Muscle of arm (tissue), 14 donors: ENCODE measurements around the gene ESD. TPM values are rescaled to one million over a fixed set of nuclear protein-coding genes. Genes with fewer than 3 reads are reported as not detected.
"Not testable (repeated sequence)": the region's sequence is repeated elsewhere in the genome, so short reads cannot be mapped to it uniquely, and the experiment has no call there.

ENCODE experiments used
- DNase-seq: peaks from one replicate; pipeline ENCODE4 v3.0.0-alpha.2; 2013
- long read RNA-seq, 11 donors: transcript quantifications; one replicate each; lab custom pipeline, GENCODE V29; 2026
- polyA plus RNA-seq, 12 donors: library from polyadenylated mRNA; unstranded; fragments of 120-200 nt; gene quantifications; one replicate each; pipeline ENCODE4 v1.2.1, GENCODE V29; 2013; ENCODE audit not compliant: insufficient read length in 12 of 12

The ESD gene, protein sequence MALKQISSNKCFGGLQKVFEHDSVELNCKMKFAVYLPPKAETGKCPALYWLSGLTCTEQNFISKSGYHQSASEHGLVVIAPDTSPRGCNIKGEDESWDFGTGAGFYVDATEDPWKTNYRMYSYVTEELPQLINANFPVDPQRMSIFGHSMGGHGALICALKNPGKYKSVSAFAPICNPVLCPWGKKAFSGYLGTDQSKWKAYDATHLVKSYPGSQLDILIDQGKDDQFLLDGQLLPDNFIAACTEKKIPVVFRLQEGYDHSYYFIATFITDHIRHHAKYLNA
- 100 to 1,000 TPM in 11 of 12 donors, not detected in 1; 131 to 190 (median 163) TPM for polyA plus RNA-seq
- long read RNA-seq, donor 1, transcript ESD-202 (10 exons, 1,192 nt): major isoform, 65 of 165 reads
- long read RNA-seq, donor 1, partial matches to known transcripts: 67 of 165 reads
- long read RNA-seq, donor 1, other reads (novel, unspliced or antisense): 33 of 165 reads
- long read RNA-seq, donor 2, transcript ESD-202 (10 exons, 1,192 nt): major isoform, 73 of 132 reads
- long read RNA-seq, donor 2, partial matches to known transcripts: 26 of 132 reads
- long read RNA-seq, donor 2, other reads (novel, unspliced or antisense): 33 of 132 reads
- long read RNA-seq, donor 3, transcript ESD-202 (10 exons, 1,192 nt): major isoform, 16 of 33 reads
- long read RNA-seq, donor 3, partial matches to known transcripts: 8 of 33 reads
- long read RNA-seq, donor 3, other reads (novel, unspliced or antisense): 9 of 33 reads
- long read RNA-seq, donor 4, transcript ESD-202 (10 exons, 1,192 nt): major isoform, 16 of 24 reads
- long read RNA-seq, donor 4, partial matches to known transcripts: 8 of 24 reads
- long read RNA-seq, donor 4, other reads (novel, unspliced or antisense): 0 of 24 reads
- long read RNA-seq, donor 5, transcript ESD-202 (10 exons, 1,192 nt): major isoform, 63 of 117 reads
- long read RNA-seq, donor 5, partial matches to known transcripts: 32 of 117 reads
- long read RNA-seq, donor 5, other reads (novel, unspliced or antisense): 22 of 117 reads
- long read RNA-seq, donor 6, transcript ESD-202 (10 exons, 1,192 nt): major isoform, 8 of 35 reads
- long read RNA-seq, donor 6, partial matches to known transcripts: 7 of 35 reads
- long read RNA-seq, donor 6, other reads (novel, unspliced or antisense): 20 of 35 reads
- long read RNA-seq, donor 7, transcript ESD-202 (10 exons, 1,192 nt): major isoform, 12 of 33 reads
- long read RNA-seq, donor 7, partial matches to known transcripts: 13 of 33 reads
- long read RNA-seq, donor 7, other reads (novel, unspliced or antisense): 7 of 33 reads
- long read RNA-seq, donor 8, transcript ESD-202 (10 exons, 1,192 nt): major isoform, 50 of 99 reads
- long read RNA-seq, donor 8, partial matches to known transcripts: 27 of 99 reads
- long read RNA-seq, donor 8, other reads (novel, unspliced or antisense): 22 of 99 reads
- long read RNA-seq, donor 9, transcript ESD-202 (10 exons, 1,192 nt): major isoform, 31 of 58 reads
- long read RNA-seq, donor 9, partial matches to known transcripts: 15 of 58 reads
- long read RNA-seq, donor 9, other reads (novel, unspliced or antisense): 12 of 58 reads
- long read RNA-seq, donor 10, transcript ESD-202 (10 exons, 1,192 nt): major isoform, 32 of 62 reads
- long read RNA-seq, donor 10, partial matches to known transcripts: 16 of 62 reads
- long read RNA-seq, donor 10, other reads (novel, unspliced or antisense): 14 of 62 reads
- long read RNA-seq, donor 11, transcript ESD-202 (10 exons, 1,192 nt): major isoform, 53 of 127 reads
- long read RNA-seq, donor 11, partial matches to known transcripts: 30 of 127 reads
- long read RNA-seq, donor 11, other reads (novel, unspliced or antisense): 43 of 127 reads

DNA sequence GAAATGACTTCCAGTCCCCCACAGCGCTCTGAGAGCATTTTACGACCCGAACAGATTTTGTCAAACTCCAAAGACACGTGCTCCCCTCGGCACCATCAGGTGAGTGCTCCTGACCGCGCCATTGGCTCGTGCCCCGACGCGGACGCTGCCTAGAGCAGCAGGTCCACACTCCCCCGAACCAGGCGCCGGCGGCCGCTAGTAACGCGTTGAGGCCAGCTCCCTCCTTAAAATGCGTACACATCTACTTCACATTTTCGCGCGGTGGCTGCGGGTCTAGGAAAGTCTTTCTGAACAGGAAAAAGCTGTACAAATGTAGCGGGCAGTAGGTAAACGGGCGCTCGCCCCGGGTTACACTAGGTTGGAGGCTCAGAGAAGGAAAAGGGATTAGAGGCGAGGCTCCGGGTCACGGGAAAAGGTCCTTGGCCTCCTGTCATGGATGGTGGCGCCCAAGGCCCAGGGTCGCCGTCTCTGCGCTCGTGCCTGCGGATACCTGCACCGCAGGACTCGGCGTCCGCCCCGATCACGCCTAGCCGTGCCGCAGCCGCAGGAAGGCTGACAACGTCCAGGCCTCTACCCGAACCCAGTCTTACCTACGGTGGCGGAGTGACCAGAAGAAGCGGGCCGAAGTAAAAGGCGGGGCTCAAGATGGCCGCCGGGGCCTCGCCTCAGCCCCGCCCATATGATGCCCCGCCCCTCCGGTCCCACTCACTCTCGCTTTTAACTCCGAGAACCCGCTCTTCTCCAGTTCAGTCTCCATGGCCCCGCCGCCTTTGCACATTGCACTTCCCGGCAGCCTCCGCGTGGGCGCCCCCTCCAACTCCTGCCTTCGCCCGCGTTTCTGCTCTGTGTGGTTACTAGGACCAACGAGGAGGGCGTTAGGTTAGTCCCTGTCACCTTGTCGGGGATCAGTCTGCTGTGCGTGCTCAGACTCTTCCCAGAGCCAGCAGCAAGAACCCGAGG is at the start of gene ESD:
Gene ESD (minus strand): TSS at position 647 of the 960 bp plus-strand sequence. CDS start 5,748 bp downstream, outside the sequence.
- DNase-seq: peak; percentile 94

DNA sequence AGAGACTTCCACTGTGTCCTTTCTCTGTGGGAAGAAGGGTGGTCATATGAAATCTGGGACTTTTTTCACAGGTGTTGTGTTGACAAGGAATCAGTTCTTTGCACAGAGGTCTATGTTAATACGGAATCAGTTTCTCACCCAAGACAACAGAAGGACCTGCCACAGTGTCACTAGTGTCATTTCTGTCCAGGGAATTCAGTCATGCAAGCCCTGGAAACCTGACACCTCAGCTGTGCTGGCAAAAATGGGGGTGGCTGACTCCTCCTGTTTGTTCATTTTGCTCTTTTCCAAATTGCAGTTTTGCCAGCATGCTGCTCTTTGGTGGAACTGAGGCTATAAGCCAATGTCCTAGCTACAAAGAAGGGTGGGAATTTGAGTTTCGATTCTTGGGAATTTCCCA is 49.8 kb upstream of the ESD start:
- DNase-seq: no peak

DNA sequence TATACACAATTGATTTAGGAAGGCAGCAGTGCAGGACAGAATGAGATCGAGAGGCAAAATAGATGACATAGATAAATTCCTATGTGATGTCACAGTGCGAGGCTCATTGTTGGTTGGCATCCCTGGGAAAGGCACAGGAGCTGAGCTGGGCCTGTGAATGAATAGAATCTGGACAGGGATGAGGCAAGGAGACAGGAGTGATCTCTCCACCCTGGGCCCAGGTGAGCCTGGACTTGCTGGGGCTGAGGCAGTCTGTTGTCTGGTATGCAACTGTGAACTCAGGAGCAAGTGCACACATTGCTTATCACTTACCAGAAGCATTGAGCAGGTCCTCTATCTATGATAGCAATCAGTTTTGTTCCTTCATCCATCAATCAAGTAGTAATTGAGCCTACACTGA is 48.2 kb upstream of the ESD start:
- DNase-seq: no peak

DNA sequence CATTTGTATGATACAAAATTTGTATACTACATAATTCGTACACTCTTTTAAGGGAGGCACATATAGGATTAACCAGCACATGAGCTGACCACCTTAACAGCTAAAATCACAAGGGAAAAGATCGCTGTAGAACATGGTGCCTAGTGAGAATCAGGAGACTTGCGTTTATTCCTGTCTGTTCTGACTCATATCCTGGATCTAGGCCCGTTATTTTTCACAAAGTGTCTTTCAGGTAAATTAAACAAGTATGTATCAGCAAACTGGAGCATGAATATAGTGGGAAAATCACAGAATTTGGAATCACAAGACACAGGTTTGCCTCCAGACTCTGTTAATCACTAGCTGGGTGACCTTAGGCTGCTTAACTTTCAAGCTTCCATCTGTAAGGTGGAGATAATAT is 47.5 kb upstream of the ESD start:
- no peak for DNase-seq

DNA sequence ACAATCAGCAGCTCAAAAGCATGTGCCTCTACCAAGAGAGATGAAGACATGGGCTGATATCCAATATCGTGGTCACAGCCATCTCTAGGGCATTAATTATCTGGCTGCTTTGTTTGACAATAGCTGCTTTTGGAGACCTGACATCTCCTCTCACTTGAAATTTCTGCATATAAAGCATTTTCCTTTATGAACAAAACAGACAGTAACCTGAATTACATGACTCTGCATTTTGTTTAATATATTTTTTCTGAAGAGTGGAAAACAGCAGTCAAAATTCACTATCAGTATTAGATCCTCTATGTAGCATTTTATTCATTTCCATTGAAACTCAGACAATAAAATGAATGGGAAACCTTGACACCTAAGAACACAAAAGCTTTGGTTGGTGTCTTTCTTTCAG is 42.4 kb upstream of the ESD start:
- DNase-seq: no peak

DNA sequence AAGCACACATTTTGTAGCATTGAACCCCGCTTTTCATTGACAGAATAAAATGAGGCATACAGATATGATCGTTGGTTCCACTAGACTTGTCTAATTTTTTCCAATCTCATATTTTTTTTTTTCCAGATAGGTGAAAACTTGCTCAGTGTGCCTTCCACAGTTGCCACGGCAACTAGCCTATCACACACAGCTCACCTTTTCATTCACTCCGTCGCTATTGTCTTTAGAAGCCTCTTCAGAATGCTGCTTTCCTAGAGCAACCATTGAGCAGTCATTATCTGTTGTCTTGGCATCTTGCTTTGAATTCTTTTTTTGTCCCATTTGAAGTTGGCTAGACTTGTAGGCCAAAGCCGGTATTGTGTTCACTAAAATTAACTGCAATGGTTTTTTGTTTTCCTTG is 37.7 kb upstream of the ESD start:
- DNase-seq: no peak

DNA sequence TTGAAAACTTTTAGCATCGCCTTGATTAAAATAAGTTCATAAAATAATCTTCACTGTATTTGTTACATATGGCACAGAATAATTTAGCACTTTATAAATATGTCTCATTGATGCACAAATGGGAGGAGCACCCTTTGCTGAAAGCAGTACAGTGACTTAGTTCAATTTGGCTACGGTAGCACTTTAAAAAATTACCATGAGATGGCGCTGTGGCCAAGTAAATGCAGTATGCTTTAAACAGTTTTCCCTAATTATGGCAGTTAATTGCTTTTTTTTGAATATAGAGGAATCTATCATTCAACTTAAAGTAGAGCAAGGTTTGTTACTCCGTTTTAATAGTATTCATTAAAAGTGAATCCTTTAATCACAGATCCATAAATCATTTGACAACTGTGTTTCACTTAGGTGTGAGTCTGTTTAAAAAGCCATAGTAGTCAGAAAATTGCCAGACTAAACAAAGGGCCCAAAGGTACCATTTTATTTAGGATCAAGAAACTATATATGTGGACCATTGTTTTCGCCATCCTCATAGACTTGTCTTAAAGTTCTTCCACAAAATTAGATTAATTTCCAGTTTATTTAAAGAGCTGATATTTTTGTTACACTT is 34.7 kb upstream of the ESD start:
- peak; percentile 45 for DNase-seq

DNA sequence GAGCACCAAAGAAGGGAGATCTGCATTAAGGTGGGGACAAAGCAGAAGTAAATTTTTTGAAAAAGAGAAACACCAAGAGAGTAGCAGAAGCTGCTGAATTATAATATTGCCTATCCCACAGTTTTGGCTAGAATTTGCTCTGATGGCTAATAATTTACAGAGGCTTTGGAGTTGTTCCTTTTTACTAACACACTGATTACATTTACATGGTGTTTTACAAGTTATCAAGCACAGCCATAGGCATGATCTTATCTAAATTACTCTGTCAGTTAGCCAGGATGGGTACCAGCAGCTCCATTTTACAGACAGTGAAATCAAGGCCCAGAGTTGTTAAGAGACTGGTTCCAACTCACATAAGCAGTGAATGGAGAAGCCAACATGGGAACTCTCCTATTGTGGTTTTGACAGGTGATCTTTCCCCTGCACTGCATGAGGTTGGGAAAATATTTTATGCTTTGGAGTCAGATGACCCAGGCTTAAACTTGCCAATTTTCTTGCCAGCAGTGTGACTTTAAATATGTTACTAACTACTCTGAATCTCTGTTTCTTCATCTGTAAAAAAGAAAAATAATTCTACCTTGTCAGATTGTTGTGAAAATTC is 33.5 kb upstream of the ESD start:
- no peak for DNase-seq

DNA sequence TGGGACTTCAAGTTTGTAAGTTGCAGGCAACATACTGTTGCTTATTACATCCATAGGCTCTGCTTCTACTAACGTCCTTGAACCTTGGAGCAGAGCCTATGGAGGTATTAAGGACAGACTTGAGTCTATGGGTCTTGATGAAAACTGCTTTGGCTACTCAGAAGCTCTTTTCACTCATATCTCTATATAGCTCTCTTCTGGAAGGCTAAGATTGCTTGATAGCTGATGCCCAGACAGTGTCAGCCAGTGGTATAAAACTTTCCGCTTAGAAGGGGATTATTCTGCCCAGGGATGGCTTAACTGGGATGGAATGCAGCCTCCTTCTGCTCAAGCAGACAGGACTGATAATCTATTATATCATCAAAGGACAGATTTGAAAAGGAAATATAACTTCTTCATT is 25.6 kb upstream of the ESD start:
- DNase-seq: no peak

DNA sequence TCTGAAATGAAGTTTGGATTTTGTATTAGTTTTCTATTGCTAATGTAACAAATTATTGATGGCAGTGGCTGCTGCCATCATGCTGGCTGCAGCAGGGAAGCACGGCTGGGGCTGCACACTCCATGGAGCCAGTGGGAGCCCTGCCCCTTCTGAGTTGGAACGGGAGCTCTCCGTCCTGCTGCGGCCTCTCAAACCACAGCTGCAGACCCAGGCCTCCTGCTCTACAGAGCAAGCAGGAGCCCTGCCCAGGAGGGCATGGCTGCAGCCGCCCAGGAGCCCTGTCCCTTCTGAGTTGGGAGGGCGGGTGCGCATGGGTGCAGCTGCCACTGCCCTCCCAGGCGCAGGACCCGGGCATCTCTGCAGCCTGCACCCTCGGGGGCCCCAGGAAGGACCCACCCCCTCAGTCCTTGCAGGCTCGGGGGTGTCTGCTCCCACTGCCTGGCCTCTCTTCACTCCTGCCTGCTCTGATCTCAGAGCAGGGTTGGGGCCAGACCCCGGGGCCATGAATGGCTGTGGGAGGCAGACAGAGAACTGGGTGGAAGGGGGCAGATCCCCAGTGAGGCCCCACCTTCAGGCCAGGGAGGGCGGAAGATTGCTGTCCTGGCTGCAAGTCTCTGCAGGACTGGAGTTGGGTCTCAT is 21.0 kb upstream of the ESD start:
- DNase-seq: no peak

DNA sequence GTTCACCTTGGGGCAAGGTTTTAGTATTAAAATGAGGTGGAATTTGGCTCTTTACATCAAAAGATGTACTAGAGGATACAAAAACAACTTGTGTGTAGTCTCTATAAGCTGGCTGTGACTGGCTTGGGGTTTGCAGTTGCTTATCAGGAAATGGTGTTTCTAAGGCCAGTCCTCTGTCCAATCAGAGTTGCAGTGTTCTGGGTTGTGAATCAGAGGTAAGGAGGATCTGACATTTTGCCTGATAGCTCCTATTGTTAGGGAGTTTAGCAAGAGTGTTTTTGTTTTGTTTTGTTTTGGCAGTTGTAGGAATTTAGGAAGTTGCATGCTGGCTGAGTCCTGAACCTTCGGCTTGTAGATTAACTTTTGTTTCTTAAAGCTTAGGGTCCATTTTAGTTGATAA is 20.1 kb upstream of the ESD start:
- no peak for DNase-seq

DNA sequence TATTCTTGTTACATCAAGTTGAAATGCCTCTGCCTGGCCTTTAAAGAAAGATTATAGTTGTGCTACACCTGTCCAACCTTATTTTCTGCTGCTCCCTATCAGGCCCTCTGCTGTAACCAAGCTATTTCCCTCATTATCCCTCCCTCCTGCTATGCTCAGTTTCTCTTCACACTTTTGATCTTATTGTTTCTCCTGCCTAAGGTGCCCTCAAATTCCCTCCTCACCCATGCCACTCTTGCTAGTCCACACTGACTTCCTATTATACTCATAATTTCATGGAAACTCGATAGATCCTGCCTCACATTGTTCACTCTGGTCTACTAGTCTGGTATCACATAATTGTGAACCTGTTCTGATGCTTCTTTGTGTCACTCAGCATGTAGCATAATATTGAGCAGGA is 19.4 kb upstream of the ESD start:
- no peak for DNase-seq

DNA sequence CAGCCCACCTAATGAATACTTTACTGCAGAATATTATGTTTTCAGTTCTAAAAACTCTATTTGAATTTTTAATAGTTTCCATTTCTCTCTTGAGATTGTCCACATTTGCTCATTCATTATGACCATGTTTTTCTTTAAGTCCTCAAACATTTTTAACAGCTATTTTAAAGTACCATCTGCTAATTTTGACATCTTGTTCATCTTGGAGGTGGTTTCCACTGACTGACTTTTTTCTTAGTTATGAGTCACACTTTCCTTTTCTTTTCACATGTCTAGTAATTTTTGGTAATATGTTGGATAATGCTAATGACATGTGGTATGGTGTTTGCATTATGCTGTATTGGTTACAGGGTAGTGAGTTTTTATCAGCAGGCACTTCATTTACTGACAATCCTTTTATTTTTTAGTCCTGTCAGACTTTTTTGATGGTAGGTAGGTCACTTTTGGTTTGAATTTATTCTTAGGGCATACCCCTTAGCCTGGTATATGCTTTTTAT is 15.4 kb upstream of the ESD start:
- DNase-seq: no peak

DNA sequence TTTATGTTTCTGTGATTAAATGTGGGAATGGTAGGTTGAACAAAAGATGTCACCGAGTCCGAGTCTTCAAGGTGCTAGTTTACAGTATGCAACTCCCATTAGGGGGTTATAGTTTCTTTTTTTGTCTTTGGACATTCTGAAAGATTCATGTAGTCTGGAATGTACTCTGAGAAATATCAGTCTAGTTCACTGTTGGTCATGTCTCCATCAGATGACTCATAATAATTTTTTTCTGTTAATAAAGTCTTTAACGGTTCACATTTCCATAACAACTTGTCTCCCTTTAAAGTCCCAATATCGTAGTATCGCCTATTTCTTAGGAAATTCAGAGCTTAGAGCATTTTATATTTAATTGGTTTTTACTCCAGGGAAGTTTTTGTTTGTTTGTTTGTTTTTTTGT is 13.5 kb upstream of the ESD start:
- no peak for DNase-seq

DNA sequence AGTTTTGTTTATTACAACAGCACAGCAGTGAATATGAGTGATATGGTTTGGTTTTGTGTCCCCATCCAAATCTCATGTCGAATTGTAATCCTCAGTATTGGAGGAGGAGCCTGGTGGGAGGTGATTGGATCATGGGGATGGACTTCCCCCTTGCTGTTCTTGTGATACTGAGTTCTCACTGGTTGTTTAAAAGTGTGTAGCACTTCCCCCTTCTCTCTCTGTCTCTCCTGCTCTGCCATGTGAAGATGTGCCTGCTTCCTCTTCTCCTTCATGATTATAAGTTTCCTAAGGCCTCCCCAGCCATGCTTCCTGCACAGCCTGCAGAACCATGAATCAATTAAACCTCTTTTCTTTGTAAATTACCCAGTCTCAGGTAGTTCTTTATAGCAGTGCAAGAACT is 8.0 kb upstream of the ESD start:
- not testable (repeated sequence) for DNase-seq

DNA sequence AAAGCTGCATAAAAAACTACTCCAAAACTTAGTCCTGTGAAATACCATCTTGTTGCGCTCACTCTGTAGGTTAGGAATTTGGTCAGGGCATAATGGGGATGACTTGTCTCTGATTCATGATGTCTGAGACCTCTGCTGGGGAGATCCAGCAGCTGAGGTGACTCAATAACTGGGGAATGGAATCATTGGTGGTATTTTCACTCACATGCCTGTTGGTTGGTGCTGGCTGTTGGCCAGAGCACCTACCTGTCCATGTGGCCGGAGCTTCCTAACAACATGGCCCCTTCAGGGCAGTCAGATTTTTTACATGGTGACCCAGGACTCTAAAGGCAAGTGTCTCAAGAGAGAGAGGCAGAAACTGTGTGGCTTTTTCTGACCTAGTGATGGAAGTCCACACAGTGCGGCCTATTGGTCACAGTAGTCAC is 7.4 kb upstream of the ESD start:
- DNase-seq: no peak

DNA sequence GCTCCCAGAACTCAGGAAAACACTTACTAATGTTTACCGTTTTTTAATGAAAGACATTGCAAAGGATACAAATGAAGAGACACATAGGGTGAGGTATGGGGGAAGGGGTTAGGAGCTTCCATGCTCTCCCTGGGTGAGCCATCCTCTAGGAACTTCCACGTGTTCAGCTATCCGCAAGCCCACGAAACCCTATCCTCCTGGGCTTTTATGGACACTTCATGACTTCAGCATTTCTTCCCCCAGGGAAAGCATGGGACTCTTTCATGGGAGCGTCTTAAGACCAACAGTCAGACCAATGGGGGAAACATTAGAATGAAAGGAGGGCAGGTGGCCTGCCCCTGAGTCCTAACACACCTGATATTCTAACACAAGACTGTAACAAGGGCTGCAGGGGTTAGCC is 6.6 kb upstream of the ESD start:
- DNase-seq: no peak

DNA sequence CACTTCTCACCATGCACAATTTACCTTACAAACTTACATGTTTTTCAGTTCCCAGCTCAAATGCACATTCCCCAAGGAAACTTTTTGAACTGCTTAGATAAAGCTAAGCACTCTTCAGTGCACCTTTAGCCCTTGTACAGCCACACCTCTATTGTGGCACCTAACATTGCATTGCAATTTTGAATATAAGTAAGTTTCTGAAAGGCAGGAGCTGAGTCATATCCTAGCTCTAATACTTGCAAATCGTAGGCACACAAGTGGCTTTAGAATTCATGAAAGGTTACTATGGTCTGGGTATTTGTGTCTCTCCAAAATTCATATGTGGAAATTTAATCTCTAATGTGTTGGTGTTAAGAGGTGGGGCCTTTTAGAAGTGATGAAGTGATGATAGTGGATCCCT is 4.9 kb upstream of the ESD start:
- DNase-seq: no peak
